DND-41 (cell line): ENCODE measurements around the gene SQSTM1.

Experiments used
- ATAC-seq: fragments of 200-7000 bp; cut with Tn5 transposase; 3 replicates; pipeline ENCODE4 v1.9.1; 2021; ENCODE audit warnings: low read depth; ENCODE audit not compliant: insufficient read depth
- DNase-seq: peaks from one replicate; pipeline ENCODE4 v3.0.0-alpha.2; 2020
- H2AFZ ChIP-seq: 2 replicates; pipeline ENCODE4 v1.6.0; 2012; ENCODE audit warnings: low read depth, low read length
- H3K27ac ChIP-seq: 2 replicates; pipeline ENCODE4 v1.5.1; 2012; ENCODE audit warnings: low read length, inconsistent platforms
- H3K27me3 ChIP-seq: fragments of 200-600 bp; sonication (generic); 2 replicates; pipeline ENCODE4 v1.6.0; 2012; ENCODE audit warnings: low read length, mild to moderate bottlenecking, inconsistent platforms; ENCODE audit not compliant: insufficient read depth, poor library complexity
- H3K36me3 ChIP-seq: 2 replicates; pipeline ENCODE4 v1.5.1; 2012; ENCODE audit warnings: low read length, inconsistent platforms; ENCODE audit not compliant: insufficient read depth
- H3K4me1 ChIP-seq: 2 replicates; pipeline ENCODE4 v1.5.1; 2012; ENCODE audit warnings: mild to moderate bottlenecking, low read length; ENCODE audit not compliant: insufficient read depth
- H3K4me2 ChIP-seq: 2 replicates; pipeline ENCODE4 v1.6.0; 2012; ENCODE audit warnings: mild to moderate bottlenecking, moderate library complexity, low read length, inconsistent platforms; ENCODE audit not compliant: insufficient read depth
- H3K4me3 ChIP-seq, 2 experiments: fragments of 200-600 bp in 1 of 2; shearing (Covaris generic) in 1 of 2; 2 replicates each; pipeline ENCODE4 v1.5.1; 2012 to 2016; ENCODE audit warnings: inconsistent platforms in 2 of 2, low read length in 2 of 2, mild to moderate bottlenecking in 2 of 2, low read depth in 1 of 2, moderate library complexity in 1 of 2
- H3K79me2 ChIP-seq: 2 replicates; pipeline ENCODE4 v1.6.0; 2012; ENCODE audit warnings: low read length, inconsistent platforms; ENCODE audit not compliant: insufficient read depth
- H3K9ac ChIP-seq: 2 replicates; pipeline ENCODE4 v1.6.0; 2012; ENCODE audit warnings: low read depth, mild to moderate bottlenecking, inconsistent platforms, low read length, moderate library complexity
- H3K9me3 ChIP-seq: 2 replicates; pipeline ENCODE4 v1.5.1; 2012; ENCODE audit warnings: low read length, moderate library complexity, mild to moderate bottlenecking, inconsistent platforms; ENCODE audit not compliant: insufficient read depth, severe bottlenecking
- H4K20me1 ChIP-seq: 2 replicates; pipeline ENCODE4 v1.6.0; 2012; ENCODE audit warnings: low read length; ENCODE audit not compliant: insufficient read depth
- EZH2 ChIP-seq: IDR thresholded peaks from 3 replicates; pipeline ENCODE4 v1.6.1; 2012; ENCODE audit warnings: borderline replicate concordance, low read depth, mild to moderate bottlenecking, moderate library complexity, low read length, inconsistent platforms; ENCODE audit not compliant: severe bottlenecking
- TF ChIP-seq, protein P1 (sequence below): IDR thresholded peaks from 2 replicates; pipeline ENCODE4 v1.5.1; 2012; ENCODE audit warnings: borderline replicate concordance, low read length, moderate library complexity, mild to moderate bottlenecking; ENCODE audit not compliant: poor library complexity, severe bottlenecking; ENCODE audit errors: extremely low read depth

SQSTM1 gene

DNA sequence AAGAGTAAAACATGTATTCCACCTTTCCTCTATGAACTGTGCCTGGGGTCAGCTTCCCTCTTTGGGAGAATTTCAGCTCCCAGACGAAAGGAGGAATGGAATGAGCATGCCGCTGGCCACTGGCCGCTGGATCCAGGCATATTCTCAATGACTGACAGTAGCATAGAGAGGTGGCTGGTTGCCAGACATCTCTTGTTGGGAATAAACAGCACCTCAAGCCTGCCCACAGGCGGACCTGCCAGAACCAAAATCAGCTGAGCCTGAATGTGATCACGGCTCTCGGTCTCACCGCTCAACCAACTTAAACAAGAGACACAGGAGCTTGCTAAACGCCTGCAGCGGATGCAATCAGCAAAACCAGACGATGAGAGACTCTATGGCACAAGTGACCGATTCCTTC, 66.4 kb downstream of the SQSTM1 start:
- H3K4me1 ChIP-seq = no peaks in the 10 kb centered on the region
- no peaks in the 10 kb centered on the region for H3K27me3 ChIP-seq
- peaks cover 98% of the 10 kb centered on the region for H3K36me3 ChIP-seq
- H3K79me2 ChIP-seq = no peaks in the 10 kb centered on the region
- no peak for ATAC-seq
- no peak overlapping the region for H3K9ac ChIP-seq
- H3K4me3 ChIP-seq = no peak overlapping the region
- H4K20me1 ChIP-seq = no peaks in the 10 kb centered on the region
- no peak overlapping the region for H3K27ac ChIP-seq
- no peak overlapping the region for H2AFZ ChIP-seq
- no peak for DNase-seq
- TF ChIP-seq, protein P1, sequence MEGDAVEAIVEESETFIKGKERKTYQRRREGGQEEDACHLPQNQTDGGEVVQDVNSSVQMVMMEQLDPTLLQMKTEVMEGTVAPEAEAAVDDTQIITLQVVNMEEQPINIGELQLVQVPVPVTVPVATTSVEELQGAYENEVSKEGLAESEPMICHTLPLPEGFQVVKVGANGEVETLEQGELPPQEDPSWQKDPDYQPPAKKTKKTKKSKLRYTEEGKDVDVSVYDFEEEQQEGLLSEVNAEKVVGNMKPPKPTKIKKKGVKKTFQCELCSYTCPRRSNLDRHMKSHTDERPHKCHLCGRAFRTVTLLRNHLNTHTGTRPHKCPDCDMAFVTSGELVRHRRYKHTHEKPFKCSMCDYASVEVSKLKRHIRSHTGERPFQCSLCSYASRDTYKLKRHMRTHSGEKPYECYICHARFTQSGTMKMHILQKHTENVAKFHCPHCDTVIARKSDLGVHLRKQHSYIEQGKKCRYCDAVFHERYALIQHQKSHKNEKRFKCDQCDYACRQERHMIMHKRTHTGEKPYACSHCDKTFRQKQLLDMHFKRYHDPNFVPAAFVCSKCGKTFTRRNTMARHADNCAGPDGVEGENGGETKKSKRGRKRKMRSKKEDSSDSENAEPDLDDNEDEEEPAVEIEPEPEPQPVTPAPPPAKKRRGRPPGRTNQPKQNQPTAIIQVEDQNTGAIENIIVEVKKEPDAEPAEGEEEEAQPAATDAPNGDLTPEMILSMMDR = no peak
- TF ChIP-seq EZH2 = no peak
- no peak overlapping the region for H3K4me2 ChIP-seq
- H3K9me3 ChIP-seq = peaks cover 29% of the 10 kb centered on the region
